ENCODE results near the gene FBLN1. TPM values are rescaled to one million over a fixed set of nuclear protein-coding genes. Genes with fewer than 3 reads are reported as not detected.

The FBLN1 gene
- total and polyA plus RNA-seq, 9 of the 15 experiments (the other 6 are each of a cell fraction or from before 2014, with no cell fraction given) = 0.66 TPM; not detected in 8

- TF ChIP-seq ZNF41 (CRISPR knock-in tag; conservative IDR thresholded peaks at IDR 0.05) = no peak
- TF ChIP-seq RBM34 (IDR thresholded peaks at IDR 0.05; ENCODE audit: borderline replicate concordance, insufficient read depth, low read length) = no peak
- TF ChIP-seq ZNF146 (CRISPR knock-in tag; IDR thresholded peaks at IDR 0.05; ENCODE audit: unreplicated experiment) = no peak
- TF ChIP-seq, protein P1, sequence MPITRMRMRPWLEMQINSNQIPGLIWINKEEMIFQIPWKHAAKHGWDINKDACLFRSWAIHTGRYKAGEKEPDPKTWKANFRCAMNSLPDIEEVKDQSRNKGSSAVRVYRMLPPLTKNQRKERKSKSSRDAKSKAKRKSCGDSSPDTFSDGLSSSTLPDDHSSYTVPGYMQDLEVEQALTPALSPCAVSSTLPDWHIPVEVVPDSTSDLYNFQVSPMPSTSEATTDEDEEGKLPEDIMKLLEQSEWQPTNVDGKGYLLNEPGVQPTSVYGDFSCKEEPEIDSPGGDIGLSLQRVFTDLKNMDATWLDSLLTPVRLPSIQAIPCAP (CRISPR knock-in tag; IDR thresholded peaks at IDR 0.05; ENCODE audit: borderline replicate concordance) = no peak
- no peak for TF ChIP-seq CXXC5 (CRISPR knock-in tag; IDR thresholded peaks at IDR 0.05)
- no peak for TF ChIP-seq YBX1 (IDR thresholded peaks at IDR 0.05)
- no peak for TF ChIP-seq ZHX1 (conservative IDR thresholded peaks at IDR 0.05; ENCODE audit: low read length)
- no peak for TF ChIP-seq FIP1L1 (IDR thresholded peaks at IDR 0.05; ENCODE audit: low read depth, low read length, poor library complexity, severe bottlenecking)
- no peak for TF ChIP-seq HMGN3 (IDR thresholded peaks at IDR 0.05; ENCODE audit: borderline replicate concordance, extremely low read depth, insufficient read length, low read depth, low read length)
- TF ChIP-seq, protein P2, sequence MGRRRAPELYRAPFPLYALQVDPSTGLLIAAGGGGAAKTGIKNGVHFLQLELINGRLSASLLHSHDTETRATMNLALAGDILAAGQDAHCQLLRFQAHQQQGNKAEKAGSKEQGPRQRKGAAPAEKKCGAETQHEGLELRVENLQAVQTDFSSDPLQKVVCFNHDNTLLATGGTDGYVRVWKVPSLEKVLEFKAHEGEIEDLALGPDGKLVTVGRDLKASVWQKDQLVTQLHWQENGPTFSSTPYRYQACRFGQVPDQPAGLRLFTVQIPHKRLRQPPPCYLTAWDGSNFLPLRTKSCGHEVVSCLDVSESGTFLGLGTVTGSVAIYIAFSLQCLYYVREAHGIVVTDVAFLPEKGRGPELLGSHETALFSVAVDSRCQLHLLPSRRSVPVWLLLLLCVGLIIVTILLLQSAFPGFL (CRISPR knock-in tag; IDR thresholded peaks at IDR 0.05) = no peak
- no peak for TF ChIP-seq HOMEZ (CRISPR knock-in tag; IDR thresholded peaks at IDR 0.05)
- TF ChIP-seq CSDE1 (IDR thresholded peaks at IDR 0.05) = no peak
- no peak for TF ChIP-seq NFE2 (IDR thresholded peaks at IDR 0.05; ENCODE audit: low read depth)
- no peak for TF ChIP-seq ZNF766 (CRISPR knock-in tag; conservative IDR thresholded peaks at IDR 0.05)
- TF ChIP-seq, protein P3, sequence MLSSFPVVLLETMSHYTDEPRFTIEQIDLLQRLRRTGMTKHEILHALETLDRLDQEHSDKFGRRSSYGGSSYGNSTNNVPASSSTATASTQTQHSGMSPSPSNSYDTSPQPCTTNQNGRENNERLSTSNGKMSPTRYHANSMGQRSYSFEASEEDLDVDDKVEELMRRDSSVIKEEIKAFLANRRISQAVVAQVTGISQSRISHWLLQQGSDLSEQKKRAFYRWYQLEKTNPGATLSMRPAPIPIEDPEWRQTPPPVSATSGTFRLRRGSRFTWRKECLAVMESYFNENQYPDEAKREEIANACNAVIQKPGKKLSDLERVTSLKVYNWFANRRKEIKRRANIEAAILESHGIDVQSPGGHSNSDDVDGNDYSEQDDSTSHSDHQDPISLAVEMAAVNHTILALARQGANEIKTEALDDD (IDR thresholded peaks at IDR 0.05) = no peak
- TF ChIP-seq ARID2 (IDR thresholded peaks at IDR 0.05) = no peak
Measured at GRCh38 chr22:45485261-45485660, 17.4 kb upstream of the FBLN1 start (continued).

Measured in K562 (cell line).